SK-N-SH treated with all-trans-retinoic acid at 6 μM for 48 hours (cell line): ENCODE data around the gene SLC22A23.

Source experiments
- ARNTL ChIP-seq: fragments of 450-650 bp; formaldehyde crosslinking; IDR thresholded peaks from 2 replicates; pipeline ENCODE4 v1.5.0; 2020; ENCODE audit warnings: low read depth, mild to moderate bottlenecking, moderate library complexity, borderline replicate concordance
- CSDC2 ChIP-seq: fragments of 250-450 bp; sonication (Bioruptor Pico); IDR thresholded peaks from 2 replicates; pipeline ENCODE4 v1.5.0; 2020; ENCODE audit warnings: mild to moderate bottlenecking, moderate library complexity
- ISL1 ChIP-seq: fragments of 250-450 bp; sonication (Bioruptor Pico); IDR thresholded peaks from 2 replicates; pipeline ENCODE4 v2.1.2; 2022; ENCODE audit warnings: mild to moderate bottlenecking, moderate library complexity
- RARB ChIP-seq: fragments of 250-450 bp; sonication (Bioruptor Pico); IDR thresholded peaks from 2 replicates; pipeline ENCODE4 v1.8.0; 2021; ENCODE audit warnings: mild to moderate bottlenecking, moderate library complexity
- SNAI2 ChIP-seq: fragments of 250-450 bp; sonication (Bioruptor Pico); IDR thresholded peaks from 2 replicates; pipeline ENCODE4 v1.5.0; 2020; ENCODE audit warnings: mild to moderate bottlenecking, moderate library complexity
- TCF4 ChIP-seq: fragments of 250-450 bp; sonication (Bioruptor Pico); IDR thresholded peaks from 2 replicates; pipeline ENCODE4 v1.8.0; 2021; ENCODE audit warnings: mild to moderate bottlenecking, moderate library complexity, borderline replicate concordance
- ZFP3 ChIP-seq: fragments of 250-450 bp; sonication (Bioruptor Pico); IDR thresholded peaks from 2 replicates; pipeline ENCODE4 v1.5.0; 2020; ENCODE audit warnings: mild to moderate bottlenecking, moderate library complexity
- ZNF70 ChIP-seq: fragments of 450-650 bp; formaldehyde crosslinking; IDR thresholded peaks from 2 replicates; pipeline ENCODE4 v1.5.0; 2020; ENCODE audit warnings: mild to moderate bottlenecking, moderate library complexity

GRCh38 chr6:3428247-3428646, 28.6 kb downstream of the SLC22A23 start:
- TF ChIP-seq TCF4 (no peak), ARNTL (CRISPR knock-in tag) (no peak), ZFP3 (no peak), ISL1 (CRISPR knock-in tag) (no peak), RARB (CRISPR knock-in tag) (no peak), ZNF70 (no peak), SNAI2 (CRISPR knock-in tag) (no peak), CSDC2 (CRISPR knock-in tag) (no peak)
